ENCODE data around the gene GLT8D1.
A peak's percentile ranks its signal among the peaks of the same experiment; 100 is the strongest.

The GLT8D1 gene

DNA sequence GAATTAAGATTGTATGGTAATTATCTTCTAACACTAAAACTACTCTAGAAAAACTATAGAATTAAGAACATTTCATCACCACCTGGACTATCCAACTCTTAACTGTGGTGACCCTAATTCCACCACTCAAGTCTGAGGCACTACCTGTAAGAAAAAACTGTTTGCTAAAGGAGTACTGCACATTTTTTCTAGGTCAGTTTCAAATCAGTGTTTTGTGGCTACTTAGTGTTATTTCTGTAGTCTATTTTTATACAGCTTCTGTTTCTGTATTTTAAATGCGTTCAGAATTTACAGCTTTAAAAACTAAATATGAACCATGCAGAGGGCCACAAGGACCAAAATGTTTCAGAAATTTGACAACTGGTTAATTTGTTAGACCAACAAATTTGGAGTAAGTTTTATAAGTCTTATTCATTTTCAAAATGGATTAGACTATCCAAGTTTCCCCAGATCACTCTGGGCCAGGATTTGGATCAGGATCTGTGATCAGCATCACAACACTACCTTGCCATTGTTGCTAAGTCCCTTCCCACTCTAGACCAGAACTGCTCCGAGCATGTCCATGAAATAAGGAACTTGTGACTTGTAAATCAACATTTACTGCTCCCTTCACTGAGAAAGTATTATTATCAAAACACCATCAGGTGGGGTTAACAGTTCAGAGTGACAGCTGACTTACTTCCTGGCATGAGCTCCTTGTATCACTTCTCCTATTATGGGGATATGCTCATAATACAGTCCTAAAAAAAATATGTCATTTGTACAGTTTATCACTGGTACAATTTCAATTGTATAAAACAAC, 8.6 kb downstream of the GLT8D1 start:
- in situ Hi-C loops (cut with MboI; ENCODE audit: low sequenced_read_pairs) = loop anchor here (25.0 kb wide), 1 partner anchor 435 kb away; no protein-coding TSS in a partner anchor
- no peaks in the 10 kb centered on the region for H3K27me3 ChIP-seq (ENCODE audit: low read depth)

DNA sequence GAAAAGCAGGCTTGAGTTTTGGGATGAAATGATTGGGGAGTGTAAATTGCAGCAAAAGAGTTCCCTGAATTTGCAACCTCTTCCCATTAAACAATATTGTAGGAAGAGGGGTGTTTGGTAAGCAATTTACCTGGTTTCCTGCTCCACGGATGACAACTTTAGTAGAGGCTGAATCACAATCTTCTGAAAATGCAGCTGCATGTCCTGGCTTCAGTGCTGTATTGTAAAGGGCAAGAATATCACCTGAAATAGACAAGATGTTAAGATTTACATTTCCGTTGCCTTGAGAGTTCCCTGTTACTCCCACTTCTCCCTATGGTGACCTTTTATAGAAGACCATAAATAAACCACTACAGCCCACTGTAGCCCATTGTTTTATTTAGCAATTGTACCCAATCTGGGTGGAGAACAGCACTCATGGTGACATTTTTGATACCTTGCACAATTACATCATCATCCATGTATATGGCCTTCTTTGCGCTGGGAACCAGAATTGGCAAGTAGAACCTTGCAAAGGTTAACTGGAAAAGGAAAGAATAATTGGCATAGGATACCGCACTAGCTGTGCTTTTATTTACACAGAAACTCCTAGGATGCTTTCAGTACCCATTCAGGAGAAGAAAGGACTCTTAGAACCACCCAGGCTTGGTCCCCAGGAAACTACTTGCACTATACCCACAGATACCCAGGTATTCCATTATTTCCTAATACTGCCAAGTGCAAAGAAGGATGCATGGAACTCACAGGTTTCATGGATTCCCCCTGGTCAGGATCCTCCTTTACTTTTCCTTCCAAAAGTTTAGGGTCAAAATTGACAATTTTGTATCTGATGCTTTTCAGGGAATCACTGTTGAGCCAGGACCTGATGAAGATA, 9.6 kb downstream of the GLT8D1 start:
- Histone ChIP-seq H3K4me1 (no peaks in the 10 kb centered on the region), H3K9me3 (no peaks in the 10 kb centered on the region), H3K27me3 (ENCODE audit: low read depth) (no peaks in the 10 kb centered on the region), H3K36me3 (replicated peaks) (peaks cover 68% of the 10 kb centered on the region), H3K4me3 (no peak overlapping the region)
- no peak for DNase-seq (ENCODE audit: low spot score in 2 of 2)
- in situ Hi-C loops (cut with MboI; ENCODE audit: low sequenced_read_pairs) = loop anchor here (25.0 kb wide), 1 partner anchor 434 kb away; no protein-coding TSS in a partner anchor

More for the DNA sequence above, 8.6 kb downstream of the GLT8D1 start:
- Histone ChIP-seq H3K36me3 (replicated peaks) (peaks cover 58% of the 10 kb centered on the region), H3K4me3 (no peak overlapping the region), H3K9me3 (no peaks in the 10 kb centered on the region), H3K4me1 (no peaks in the 10 kb centered on the region)
- DNase-seq (ENCODE audit: low spot score in 2 of 2) = no peak

DNA sequence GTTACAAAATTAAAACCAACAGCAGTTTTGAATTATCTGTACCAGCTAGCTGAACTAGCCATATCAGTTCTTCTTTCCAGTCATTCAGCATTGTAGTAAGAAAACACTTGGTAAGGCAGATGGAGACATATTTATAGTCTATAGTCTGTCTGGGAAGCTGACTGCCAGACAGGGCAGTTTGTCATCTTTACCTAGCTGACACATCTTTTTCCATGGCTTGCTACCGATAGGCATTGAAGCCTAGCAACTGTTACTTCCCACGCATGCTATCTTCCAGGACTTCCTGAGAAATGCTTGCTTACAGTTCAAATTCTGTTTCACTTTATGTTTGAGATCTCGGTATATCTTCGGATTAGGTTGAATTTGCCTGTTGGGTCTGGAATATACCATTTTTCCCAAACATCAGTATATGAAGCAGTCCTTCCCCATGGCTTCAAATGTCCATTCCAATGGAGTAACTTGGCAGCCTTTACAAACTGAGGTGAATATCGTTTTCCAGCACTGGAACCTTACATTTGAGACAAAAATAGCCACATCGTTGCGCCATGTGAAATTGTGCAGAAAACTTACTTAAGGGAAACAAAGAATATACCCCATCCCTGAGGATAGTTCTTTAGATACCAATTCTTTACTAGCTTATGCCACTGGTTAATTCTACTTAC, 10.9 kb downstream of the GLT8D1 start:
- no peaks in the 10 kb centered on the region for H3K9me3 ChIP-seq
- DNase-seq (ENCODE audit: low spot score in 2 of 2) = no peak
- H3K4me1 ChIP-seq = no peaks in the 10 kb centered on the region
- peaks cover 82% of the 10 kb centered on the region for H3K36me3 ChIP-seq (replicated peaks)
- no peak overlapping the region for H3K4me3 ChIP-seq
- H3K27me3 ChIP-seq (ENCODE audit: low read depth) = no peaks in the 10 kb centered on the region
- in situ Hi-C loops (cut with MboI; ENCODE audit: low sequenced_read_pairs) = loop anchor here (25.0 kb wide), 1 partner anchor 432 kb away; no protein-coding TSS in a partner anchor

DNA sequence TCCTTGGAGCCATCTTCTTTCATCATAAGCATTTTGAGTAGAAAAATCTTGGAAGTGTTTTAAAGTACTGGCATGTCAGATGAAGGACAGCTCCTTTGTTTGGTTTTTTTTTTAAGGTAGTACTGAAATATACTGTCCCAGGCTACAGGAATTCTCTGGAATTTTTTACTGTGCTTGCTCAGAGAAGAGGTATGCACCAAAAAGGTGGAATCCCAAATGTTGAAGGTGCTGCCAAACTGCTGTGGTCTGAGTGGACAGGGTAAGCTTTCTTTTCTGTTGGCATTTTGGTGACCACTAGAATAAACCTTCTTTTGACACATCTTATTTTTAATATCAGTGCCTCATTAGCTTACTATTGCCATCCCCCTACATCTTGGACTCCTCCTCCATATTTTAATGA, 12.5 kb downstream of the GLT8D1 start:
- DNase-seq (ENCODE audit: low spot score in 2 of 2) = no peak
- H3K9me3 ChIP-seq = no peaks in the 10 kb centered on the region
- H3K4me1 ChIP-seq = peaks cover under 1% of the 10 kb centered on the region; the same call in 1 of the 2 replicates
- in situ Hi-C loops (cut with MboI; ENCODE audit: low sequenced_read_pairs) = loop anchor here (25.0 kb wide), 1 partner anchor 431 kb away; no protein-coding TSS in a partner anchor
- no peaks in the 10 kb centered on the region for H3K27me3 ChIP-seq (ENCODE audit: low read depth)
- peaks cover 96% of the 10 kb centered on the region for H3K36me3 ChIP-seq (replicated peaks)
- H3K4me3 ChIP-seq = no peak overlapping the region

DNA sequence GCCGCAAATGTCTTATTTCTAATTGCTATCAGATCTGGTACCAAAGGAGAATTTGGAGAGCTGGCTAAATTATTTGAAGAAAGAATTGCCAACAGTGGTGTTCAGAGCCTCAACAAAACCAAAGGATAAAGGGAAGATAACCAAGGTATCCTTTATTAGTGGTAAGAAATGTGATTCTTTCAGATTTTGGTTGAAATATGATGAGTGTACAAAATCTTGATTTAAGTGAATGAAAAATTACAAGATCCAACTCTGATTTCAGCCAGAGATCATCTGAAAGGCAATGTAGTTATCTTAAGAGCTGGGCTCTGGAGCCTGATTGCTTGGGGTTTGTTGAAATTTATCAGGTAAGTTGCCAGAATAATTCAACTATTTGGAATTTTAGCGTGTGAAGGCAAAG, 15.0 kb downstream of the GLT8D1 start:
- in situ Hi-C loops (cut with MboI; ENCODE audit: low sequenced_read_pairs) = loop anchor here (25.0 kb wide), 1 partner anchor 428 kb away; no protein-coding TSS in a partner anchor
- Histone ChIP-seq H3K27me3 (ENCODE audit: low read depth) (no peaks in the 10 kb centered on the region), H3K9me3 (no peaks in the 10 kb centered on the region), H3K4me1 (peaks cover 8% of the 10 kb centered on the region), H3K36me3 (replicated peaks) (peaks cover 96% of the 10 kb centered on the region), H3K4me3 (no peak overlapping the region)
- DNase-seq (ENCODE audit: low spot score in 2 of 2) = no peak

DNA sequence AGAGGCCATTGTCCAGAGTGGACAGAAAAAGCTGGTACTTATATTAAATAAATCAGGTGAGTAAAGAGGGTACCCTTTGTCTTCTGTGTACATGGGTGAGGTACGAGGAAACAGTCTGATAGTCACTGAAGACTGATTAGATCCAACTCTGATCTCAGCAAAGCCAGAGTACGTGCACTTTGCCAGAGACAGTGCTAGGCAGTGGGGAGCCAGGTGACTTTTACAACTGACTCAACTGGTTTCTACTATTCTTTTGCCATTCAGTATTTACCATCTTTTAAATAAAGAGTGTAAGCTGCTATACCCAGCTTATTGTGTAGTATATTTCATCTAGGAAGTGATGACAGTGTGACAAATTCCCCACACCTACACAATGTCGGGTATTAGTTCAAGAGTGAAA, 16.4 kb downstream of the GLT8D1 start:
- DNase-seq (ENCODE audit: low spot score in 2 of 2) = no peak
- Histone ChIP-seq H3K4me1 (peaks cover 14% of the 10 kb centered on the region), H3K36me3 (replicated peaks) (peaks cover 82% of the 10 kb centered on the region), H3K4me3 (no peak overlapping the region), H3K9me3 (no peaks in the 10 kb centered on the region), H3K27me3 (ENCODE audit: low read depth) (no peaks in the 10 kb centered on the region)
- in situ Hi-C loops (cut with MboI; ENCODE audit: low sequenced_read_pairs) = loop anchor here (10.0 to 25.0 kb wide), 2 partner anchors 154 to 427 kb away; partner anchors contain the start of genes NT5DC2 and UQCC5

DNA sequence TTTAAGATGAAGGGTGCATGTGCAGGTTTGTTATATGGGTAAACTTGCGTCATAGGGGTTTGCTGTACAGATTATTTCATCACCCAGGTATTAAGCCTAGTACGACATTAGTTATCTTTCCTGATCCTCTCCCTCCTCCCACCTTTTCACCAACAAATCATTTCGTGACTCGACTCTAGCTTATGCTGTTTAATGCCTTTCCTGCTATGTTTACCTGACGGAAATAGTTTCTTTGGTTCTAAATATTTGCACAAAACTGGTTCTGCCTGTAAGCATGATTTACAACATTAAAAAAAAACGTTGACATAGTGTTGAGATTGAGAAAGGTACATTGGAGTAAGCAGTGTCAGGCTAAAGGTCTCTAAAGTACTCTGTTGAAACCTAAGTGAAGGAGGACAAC, 17.3 kb downstream of the GLT8D1 start:
- no peaks in the 10 kb centered on the region for H3K27me3 ChIP-seq (ENCODE audit: low read depth)
- no peak overlapping the region for H3K4me3 ChIP-seq
- DNase-seq (ENCODE audit: low spot score in 2 of 2) = no peak
- peaks cover 73% of the 10 kb centered on the region for H3K36me3 ChIP-seq (replicated peaks)
- no peaks in the 10 kb centered on the region for H3K9me3 ChIP-seq
- in situ Hi-C loops (cut with MboI; ENCODE audit: low sequenced_read_pairs) = loop anchor here (10.0 to 25.0 kb wide), 2 partner anchors 153 to 426 kb away; partner anchors contain the start of genes NT5DC2 and UQCC5
- peaks cover 15% of the 10 kb centered on the region for H3K4me1 ChIP-seq

DNA sequence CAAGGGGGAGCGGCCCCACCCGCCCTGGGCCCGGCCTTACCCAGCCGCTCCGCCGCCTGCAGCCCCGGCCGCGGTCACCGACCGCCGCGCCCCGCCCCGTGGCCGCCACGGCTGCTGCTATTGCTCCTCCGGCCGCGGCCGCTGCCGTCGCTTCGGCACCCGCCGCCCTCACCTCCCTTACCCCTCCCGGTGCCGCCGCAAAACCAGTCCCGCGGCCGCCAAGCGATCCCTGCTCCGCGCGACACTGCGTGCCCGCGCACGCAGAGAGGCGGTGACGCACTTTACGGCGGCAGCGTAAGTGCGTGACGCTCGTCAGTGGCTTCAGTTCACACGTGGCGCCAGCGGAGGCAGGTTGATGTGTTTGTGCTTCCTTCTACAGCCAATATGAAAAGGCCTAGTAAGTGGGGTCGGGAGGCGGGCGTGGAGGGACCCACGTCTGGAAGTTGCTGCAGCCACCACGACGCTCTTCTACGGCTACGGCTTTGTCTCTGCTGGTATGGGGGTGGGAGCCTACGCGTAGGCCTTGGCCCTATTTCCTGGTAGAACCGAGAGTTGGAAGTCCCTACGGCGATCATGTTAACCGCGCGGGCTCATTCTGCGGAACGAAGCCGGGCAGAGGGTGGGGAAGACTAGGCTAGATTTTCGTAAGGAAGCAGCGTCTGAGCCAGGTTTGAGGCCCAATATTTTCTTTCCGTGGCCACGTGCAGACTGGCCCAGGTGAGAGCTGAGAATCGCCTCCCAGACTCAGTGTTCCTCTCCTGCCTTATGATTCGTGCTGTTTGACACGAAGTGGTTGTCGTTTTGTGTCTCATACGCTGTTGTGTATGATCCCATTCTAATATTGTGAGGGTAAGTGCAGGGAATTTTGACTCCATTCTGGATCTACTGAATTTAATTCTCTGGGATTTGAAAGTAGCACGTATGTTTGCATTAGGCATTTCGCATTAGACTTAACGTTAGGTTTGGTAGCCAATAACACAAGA, 19.6 kb downstream of the GLT8D1 start, which contains the start of the genes GNL3 and PBRM1:
TSS of gene GNL3 (plus strand) at position 324 of the 983 bp plus-strand sequence. CDS start at position 385, 61 bp downstream.
TSS of gene PBRM1 (minus strand) at position 205 of the 983 bp plus-strand sequence.
- Histone ChIP-seq H3K9me3 (no peaks in the 10 kb centered on the region), H3K4me3 (peak within 1 kb of the TSS; percentile 91), H3K36me3 (replicated peaks) (peaks cover 51% of the 10 kb centered on the region), H3K27me3 (ENCODE audit: low read depth) (no peaks in the 10 kb centered on the region), H3K4me1 (peaks cover 17% of the 10 kb centered on the region)
- DNase-seq (ENCODE audit: low spot score in 2 of 2) = peak; percentile 93 to 94
- in situ Hi-C loops (cut with MboI; ENCODE audit: low sequenced_read_pairs) = loop anchor here (10.0 to 25.0 kb wide), 2 partner anchors 151 to 424 kb away; partner anchors contain the start of genes NT5DC2 and UQCC5

DNA sequence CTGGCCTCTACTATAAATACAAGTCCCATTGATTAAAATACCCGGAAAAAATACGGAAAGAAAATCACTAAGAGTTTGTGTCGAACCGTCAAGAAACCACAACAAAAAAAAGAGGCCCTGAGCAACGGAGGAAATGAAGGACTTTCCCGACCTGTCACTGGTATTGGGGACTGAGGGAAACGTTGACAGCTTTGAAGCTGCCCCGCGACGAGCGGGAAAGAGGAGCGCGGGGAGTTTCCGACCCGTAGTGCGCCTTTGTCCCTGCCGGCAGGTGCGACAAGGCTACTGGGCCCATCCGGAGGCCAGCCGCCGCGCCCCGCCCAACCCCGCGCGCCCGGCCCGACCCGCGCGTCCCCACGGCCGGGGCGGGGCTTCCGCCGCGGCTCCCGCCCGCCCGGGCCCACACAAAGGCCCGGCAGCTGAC, 20.3 kb downstream of the GLT8D1 start:
- H3K9me3 ChIP-seq = no peaks in the 10 kb centered on the region
- in situ Hi-C loops (cut with MboI; ENCODE audit: low sequenced_read_pairs) = loop anchor here (10.0 to 25.0 kb wide), 2 partner anchors 150 to 423 kb away; partner anchors contain the start of genes NT5DC2 and UQCC5
- H3K4me1 ChIP-seq = peaks cover 17% of the 10 kb centered on the region
- peak; percentile 79 to 89 for DNase-seq (ENCODE audit: low spot score in 2 of 2)
- peaks cover 44% of the 10 kb centered on the region for H3K36me3 ChIP-seq (replicated peaks)
- peak overlapping the region; percentile 58 for H3K4me3 ChIP-seq
- no peaks in the 10 kb centered on the region for H3K27me3 ChIP-seq (ENCODE audit: low read depth)

DNA sequence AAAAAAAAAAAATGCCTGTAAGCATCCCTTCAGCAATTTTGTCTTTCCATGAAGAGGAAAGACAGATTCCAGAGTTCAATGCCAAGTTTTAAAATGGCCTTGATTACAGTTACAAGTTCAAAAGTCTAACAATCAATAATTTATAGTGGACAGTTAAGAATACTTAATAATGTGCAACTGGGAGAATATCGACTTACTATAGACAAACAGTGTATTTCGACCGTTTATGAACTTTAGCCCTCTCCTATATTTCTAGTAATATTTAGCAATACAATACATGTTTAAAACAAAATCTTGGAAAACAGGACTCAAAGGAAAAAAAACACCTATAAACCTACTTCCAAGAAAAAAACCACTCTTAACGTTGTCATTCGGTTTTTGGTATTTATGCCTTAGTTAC, 21.4 kb downstream of the GLT8D1 start:
- no peak overlapping the region for H3K4me3 ChIP-seq

DNA sequence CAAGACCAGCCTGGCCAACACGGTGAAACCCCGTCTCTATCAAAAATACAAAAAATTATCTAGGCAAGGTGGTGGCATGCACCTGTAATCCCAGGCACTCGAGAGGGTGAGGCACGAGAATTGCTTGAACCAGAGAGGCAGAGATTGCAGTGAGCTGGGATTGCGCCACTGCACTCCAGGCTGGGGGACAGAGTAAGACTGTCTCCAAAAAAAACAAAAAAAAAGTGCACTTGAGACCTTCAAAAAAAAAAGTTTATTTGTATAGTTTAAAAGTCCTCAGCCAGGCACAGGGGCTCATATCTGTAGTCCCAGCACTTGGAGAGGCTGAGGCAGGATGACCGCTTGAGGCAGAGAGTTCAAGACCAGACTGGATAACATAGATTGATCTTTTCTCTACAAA, 22.0 kb downstream of the GLT8D1 start:
- Histone ChIP-seq H3K36me3 (replicated peaks) (peaks cover 37% of the 10 kb centered on the region), H3K4me1 (peaks cover 17% of the 10 kb centered on the region), H3K4me3 (no peak overlapping the region), H3K9me3 (no peaks in the 10 kb centered on the region), H3K27me3 (ENCODE audit: low read depth) (no peaks in the 10 kb centered on the region)
- in situ Hi-C loops (cut with MboI; ENCODE audit: low sequenced_read_pairs) = loop anchor here (10.0 to 25.0 kb wide), 2 partner anchors 149 to 421 kb away; partner anchors contain the start of genes NT5DC2 and UQCC5
- DNase-seq (ENCODE audit: low spot score in 2 of 2) = no peak

More for the DNA sequence above, 21.4 kb downstream of the GLT8D1 start:
- H3K4me1 ChIP-seq = peaks cover 17% of the 10 kb centered on the region
- H3K36me3 ChIP-seq (replicated peaks) = peaks cover 37% of the 10 kb centered on the region
- in situ Hi-C loops (cut with MboI; ENCODE audit: low sequenced_read_pairs) = loop anchor here (10.0 to 25.0 kb wide), 2 partner anchors 149 to 422 kb away; partner anchors contain the start of genes NT5DC2 and UQCC5
- no peaks in the 10 kb centered on the region for H3K27me3 ChIP-seq (ENCODE audit: low read depth)
- no peak for DNase-seq (ENCODE audit: low spot score in 2 of 2)
- H3K9me3 ChIP-seq = no peaks in the 10 kb centered on the region

DNA sequence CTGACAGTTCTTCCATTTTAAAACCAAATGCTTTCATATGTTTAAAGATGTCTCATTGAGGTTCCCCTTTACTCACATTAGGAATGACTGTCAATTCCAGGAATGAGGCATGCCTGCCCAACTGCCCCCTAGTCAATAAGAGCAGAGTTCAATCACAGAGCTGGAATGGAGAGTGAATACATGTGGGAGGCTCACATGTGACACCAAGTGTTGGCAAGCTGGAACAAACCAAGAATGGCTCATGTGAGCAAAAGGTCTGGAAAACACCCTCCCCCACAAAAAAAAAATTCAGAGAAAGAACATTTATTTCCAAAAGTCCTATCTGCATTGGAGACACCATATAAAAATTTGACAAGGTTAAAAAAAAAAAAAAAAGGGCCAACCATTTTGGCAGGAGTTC, 23.6 kb downstream of the GLT8D1 start:
- Histone ChIP-seq H3K4me3 (no peak overlapping the region), H3K27me3 (ENCODE audit: low read depth) (no peaks in the 10 kb centered on the region), H3K4me1 (peaks cover 9% of the 10 kb centered on the region), H3K36me3 (replicated peaks) (peaks cover 34% of the 10 kb centered on the region), H3K9me3 (no peaks in the 10 kb centered on the region)
- in situ Hi-C loops (cut with MboI; ENCODE audit: low sequenced_read_pairs) = loop anchor here (10.0 to 25.0 kb wide), 2 partner anchors 147 to 420 kb away; partner anchors contain the start of genes NT5DC2 and UQCC5
- DNase-seq (ENCODE audit: low spot score in 2 of 2) = peak; percentile 36 to 50

Measured in HAP-1 (cell line).